Ishikawa (cell line): ENCODE data around the gene UACA.

Experiments used
- CEBPB ChIP-seq: IDR thresholded peaks from 2 replicates; pipeline ENCODE4 v1.6.1; 2012
- CREB1 ChIP-seq: IDR thresholded peaks from 2 replicates; pipeline ENCODE4 v1.6.1; 2012; ENCODE audit warnings: low read depth
- EGR1 ChIP-seq: IDR thresholded peaks from 2 replicates; pipeline ENCODE4 v1.6.1; 2012
- EP300 ChIP-seq: IDR thresholded peaks from 2 replicates; pipeline ENCODE4 v1.6.1; 2012; ENCODE audit warnings: borderline replicate concordance
- FOXM1 ChIP-seq: IDR thresholded peaks from 2 replicates; pipeline ENCODE4 v1.6.1; 2012; ENCODE audit warnings: low read depth, borderline replicate concordance
- MAX ChIP-seq: IDR thresholded peaks from 2 replicates; pipeline ENCODE4 v1.6.1; 2012
- NFIC ChIP-seq: IDR thresholded peaks from 2 replicates; pipeline ENCODE4 v1.6.1; 2012
- RAD21 ChIP-seq: IDR thresholded peaks from 2 replicates; pipeline ENCODE4 v1.6.1; 2012; ENCODE audit warnings: low read depth
- REST ChIP-seq: IDR thresholded peaks from 2 replicates; pipeline ENCODE4 v1.6.1; 2012; ENCODE audit warnings: low read depth, mild to moderate bottlenecking
- TAF1 ChIP-seq: IDR thresholded peaks from 2 replicates; pipeline ENCODE4 v1.6.1; 2012; ENCODE audit warnings: low read depth, mild to moderate bottlenecking
- TCF12 ChIP-seq: IDR thresholded peaks from 2 replicates; pipeline ENCODE4 v1.6.1; 2012; ENCODE audit warnings: low read depth
- TEAD4 ChIP-seq: IDR thresholded peaks from 2 replicates; pipeline ENCODE4 v1.6.1; 2012
- USF1 ChIP-seq: IDR thresholded peaks from 2 replicates; pipeline ENCODE4 v1.6.1; 2012
- YY1 ChIP-seq: IDR thresholded peaks from 2 replicates; pipeline ENCODE4 v1.6.1; 2012; ENCODE audit warnings: low read depth
- ZBTB7A ChIP-seq: IDR thresholded peaks from 2 replicates; pipeline ENCODE4 v1.6.1; 2012; ENCODE audit warnings: low read depth

The UACA gene

DNA sequence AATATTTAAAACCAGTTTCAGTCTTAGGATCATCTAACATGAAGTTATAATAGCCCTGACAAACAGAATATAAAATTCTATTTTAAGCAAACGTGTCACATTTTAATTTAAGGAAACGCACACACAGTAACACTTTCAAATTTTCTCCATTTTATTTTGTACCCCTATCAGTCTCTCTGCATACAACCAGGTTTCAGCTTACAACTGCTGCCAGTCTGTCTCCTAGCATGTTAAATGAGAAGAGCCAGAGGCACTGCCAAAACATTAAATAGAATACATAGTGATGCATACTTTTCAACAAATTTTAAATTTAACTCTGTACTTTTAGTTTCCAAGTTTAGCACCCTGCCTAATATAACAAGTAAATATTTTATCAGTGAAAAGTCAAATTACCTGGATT lies 60.8 kb downstream of the UACA start:
- TF ChIP-seq RAD21 (no peak), EGR1 (no peak), CEBPB (no peak), TCF12 (no peak), MAX (no peak), TAF1 (no peak)

DNA sequence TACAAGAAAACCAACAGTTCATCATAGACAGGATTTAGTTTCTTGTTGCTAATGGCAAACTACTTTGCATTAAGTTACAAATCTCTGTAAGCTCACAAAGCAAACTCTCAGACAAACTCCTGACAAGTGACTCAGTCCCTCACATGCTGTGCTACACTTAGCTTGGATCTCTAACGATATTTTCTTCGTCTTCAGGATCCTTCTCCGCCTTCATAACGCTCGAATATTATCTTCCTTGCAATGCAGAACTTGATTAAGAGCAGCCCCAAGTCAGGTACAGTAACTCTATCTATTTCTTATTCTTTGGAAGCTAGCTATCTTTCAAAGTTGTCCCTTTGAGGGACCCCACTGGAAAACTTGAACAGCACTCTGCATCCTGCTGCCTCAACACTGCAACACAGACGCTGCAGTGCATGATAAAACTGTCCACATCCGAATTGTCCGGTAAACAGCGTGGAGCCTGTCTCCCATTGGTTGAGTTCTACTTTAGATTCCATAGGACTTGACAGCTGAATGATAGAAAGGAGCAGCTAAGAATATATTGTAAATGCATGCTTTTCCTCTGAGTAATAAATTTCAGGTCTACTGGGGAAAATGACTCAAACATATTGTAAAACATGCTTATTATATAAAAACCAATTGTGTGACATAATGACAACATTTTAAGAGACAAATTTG lies 61.3 kb downstream of the UACA start:
- no peak; the same call in 1 of the 2 replicates for TF ChIP-seq TEAD4
- TF ChIP-seq MAX, result no peak
- TF ChIP-seq YY1, result no peak

DNA sequence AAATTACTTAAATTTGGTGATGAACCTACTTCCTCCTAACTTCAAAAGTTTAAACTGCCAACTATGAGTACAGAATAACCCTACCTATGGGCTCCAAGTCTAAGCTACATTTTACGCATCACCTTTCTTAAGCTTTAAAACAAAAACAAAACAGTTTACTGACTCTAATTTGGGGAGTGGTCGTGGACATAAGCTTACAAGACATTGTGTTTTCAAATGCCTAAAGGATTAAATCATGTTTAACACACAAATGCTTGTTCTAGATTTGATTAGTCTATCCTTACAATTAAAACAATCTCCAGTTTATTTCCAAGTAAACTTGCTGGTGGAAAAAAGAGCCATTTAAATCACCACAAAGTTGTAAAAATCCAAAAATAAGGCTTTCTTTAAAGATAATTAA lies 62.2 kb downstream of the UACA start:
- TF ChIP-seq ZBTB7A (no peak), EGR1 (no peak), YY1 (no peak), CEBPB (no peak), TAF1 (no peak), USF1 (no peak)

GRCh38 chr15:70699890-70700289 lies 63.5 kb downstream of the UACA start:
- TF ChIP-seq EP300 (no peak), NFIC (no peak), ZBTB7A (no peak), CEBPB (no peak), TAF1 (no peak), REST (no peak), USF1 (no peak), CREB1 (no peak), FOXM1 (no peak), EGR1 (no peak), YY1 (no peak), TEAD4 (no peak)

GRCh38 chr15:70698836-70699390 lies 64.4 kb downstream of the UACA start:
- TF ChIP-seq RAD21, result no peak
- TF ChIP-seq EGR1, result no peak
- no peak for TF ChIP-seq NFIC
- TF ChIP-seq REST, result no peak
- TF ChIP-seq TEAD4, result no peak
- TF ChIP-seq ZBTB7A, result no peak

- no peak for TF ChIP-seq MAX
- TF ChIP-seq NFIC, result peak; percentile 15; the same call in 1 of the 2 replicates
Measured at GRCh38 chr15:70698426-70698825, 64.9 kb downstream of the UACA start.
